Cardiac ventricle fibroblast (primary cell): ENCODE results near the gene OSBP. TPM values are rescaled to one million over a fixed set of nuclear protein-coding genes. Genes with fewer than 3 reads are reported as not detected.

Experiments used
- total RNA-seq: library from RNA; depleted of rRNA; stranded (reverse); fragments of >200 nt; gene quantifications from 2 replicates; pipeline ENCODE4 v1.2.3, GENCODE V29; 2015

OSBP gene
- 35.4 and 37.6 TPM in 2 replicates for total RNA-seq

GRCh38 chr11:59615637-59616395 is at the start of gene OSBP:
TSS of gene OSBP (minus strand) at chr11:59615774. CDS start at chr11:59615664, 110 bp downstream.

Other genes starting within 250 kb of the OSBP start
- gene OR5A2, start 189.4 kb downstream of the OSBP start, total RNA-seq = not detected in 2 replicates
- not detected in 2 replicates for gene OR5A1, start 179.3 kb downstream of the OSBP start, total RNA-seq
- gene OR4D6, start 158.8 kb downstream of the OSBP start, total RNA-seq = not detected in 2 replicates
- not detected in 2 replicates for gene OR4D10, start 142.5 kb downstream of the OSBP start, total RNA-seq
- gene OR4D11, start 112.2 kb downstream of the OSBP start, total RNA-seq = not detected in 2 replicates
- not detected in 2 replicates for gene OR4D9, start 104.2 kb downstream of the OSBP start, total RNA-seq
- 9.4 and 9.9 TPM in 2 replicates for gene PATL1, start 53.3 kb upstream of the OSBP start, total RNA-seq
- not detected in 2 replicates for gene OR10V1, start 98.1 kb upstream of the OSBP start, total RNA-seq
- gene STX3, start 139.6 kb upstream of the OSBP start, total RNA-seq = 8.7 and 10.9 TPM in 2 replicates
- gene MRPL16, start 195.0 kb upstream of the OSBP start, total RNA-seq = 36.2 and 36.4 TPM in 2 replicates
- not detected in 2 replicates for gene CBLIF, start 229.7 kb upstream of the OSBP start, total RNA-seq